Mesendoderm (in vitro differentiated cells): Measurements from ENCODE around the gene EEF1AKMT3.

Experiments
- DNase-seq: peaks from one replicate; pipeline ENCODE4 v3.0.0; 2013
- H2AK5ac ChIP-seq: 2 replicates; pipeline ENCODE4 v1.6.1; 2013; ENCODE audit warnings: low read length, inconsistent platforms
- H2BK120ac ChIP-seq: 2 replicates; pipeline ENCODE4 v1.6.1; 2013; ENCODE audit warnings: low read depth, mild to moderate bottlenecking, low read length, moderate library complexity, mixed read lengths
- H2BK15ac ChIP-seq: replicated peaks from 2 replicates; pipeline ENCODE4 v1.6.1; 2013; ENCODE audit warnings: low read depth, mild to moderate bottlenecking, moderate library complexity
- H2BK5ac ChIP-seq: 2 replicates; pipeline ENCODE4 v1.6.1; 2013; ENCODE audit warnings: low read length, inconsistent platforms
- H3K18ac ChIP-seq: 2 replicates; pipeline ENCODE4 v1.6.1; 2013; ENCODE audit warnings: mild to moderate bottlenecking, low read length, mixed read lengths
- H3K23ac ChIP-seq: one replicate; pipeline ENCODE4 v1.6.1; 2013; ENCODE audit warnings: low read length
- H3K27ac ChIP-seq: 2 replicates; pipeline ENCODE4 v1.5.1; 2013; ENCODE audit warnings: low read depth, mild to moderate bottlenecking, inconsistent platforms, low read length, moderate library complexity
- H3K27me3 ChIP-seq: 2 replicates; pipeline ENCODE4 v1.6.1; 2013; ENCODE audit warnings: low read length, control low read depth, mild to moderate bottlenecking, inconsistent platforms; ENCODE audit not compliant: insufficient read depth, poor library complexity
- H3K36me3 ChIP-seq: 2 replicates; pipeline ENCODE4 v1.6.1; 2013; ENCODE audit warnings: low read length, inconsistent platforms; ENCODE audit not compliant: control insufficient read depth, insufficient read depth
- H3K4ac ChIP-seq: one replicate; pipeline ENCODE4 v1.6.1; 2013; ENCODE audit warnings: low read depth, mild to moderate bottlenecking, low read length, moderate library complexity
- H3K4me1 ChIP-seq: 2 replicates; pipeline ENCODE4 v1.6.1; 2013; ENCODE audit warnings: low read depth, low read length, inconsistent platforms; ENCODE audit not compliant: control insufficient read depth
- H3K4me2 ChIP-seq: 2 replicates; pipeline ENCODE4 v1.6.1; 2013; ENCODE audit warnings: low read length
- H3K4me3 ChIP-seq: 2 replicates; pipeline ENCODE4 v1.5.1; 2013; ENCODE audit warnings: mild to moderate bottlenecking, low read length
- H3K56ac ChIP-seq: one replicate; pipeline ENCODE4 v1.6.1; 2013; ENCODE audit warnings: low read length
- H3K79me1 ChIP-seq: 2 replicates; pipeline ENCODE4 v1.6.1; 2013; ENCODE audit warnings: low read length, inconsistent platforms
- H3K79me2 ChIP-seq: 2 replicates; pipeline ENCODE4 v1.6.1; 2013; ENCODE audit warnings: mild to moderate bottlenecking, low read length; ENCODE audit not compliant: control insufficient read depth, insufficient read depth
- H3K9ac ChIP-seq: 2 replicates; pipeline ENCODE4 v1.6.1; 2013; ENCODE audit warnings: low read length, inconsistent platforms
- H4K5ac ChIP-seq: one replicate; pipeline ENCODE4 v1.6.1; 2013; ENCODE audit warnings: low read length
- H4K8ac ChIP-seq: one replicate; pipeline ENCODE4 v1.6.1; 2013; ENCODE audit warnings: low read depth, mild to moderate bottlenecking, control low read depth, low read length, moderate library complexity
- WGBS: extraction: QIAGEN DNeasy Blood & Tissue Kit; methylation state at CpG from one replicate; pipeline ENCODE4 v1.1.7; 2013; ENCODE audit warnings: low lambda C conversion rate, missing lambda C conversion rate; ENCODE audit not compliant: insufficient coverage; ENCODE audit errors: extremely low coverage; 5-methylcytosine and 5-hydroxymethylcytosine counted together

The EEF1AKMT3 gene

GRCh38 chr12:57734591-57734990 lies 37.8 kb upstream of the EEF1AKMT3 start:
- Histone ChIP-seq H3K36me3 (no peaks in the 10 kb centered on the region), H3K27me3 (peaks cover 60% of the 10 kb centered on the region), H3K23ac (no peak overlapping the region), H4K8ac (no peak overlapping the region), H3K4ac (no peak overlapping the region), H4K5ac (no peak overlapping the region), H3K4me1 (peaks cover 2% of the 10 kb centered on the region), H3K56ac (no peak overlapping the region), H3K9ac (no peak overlapping the region), H3K4me3 (no peak overlapping the region), H3K79me1 (no peaks in the 10 kb centered on the region), H2BK5ac (no peak overlapping the region), H2BK120ac (no peak overlapping the region), H3K18ac (no peak overlapping the region), H3K27ac (no peak overlapping the region), H3K79me2 (no peaks in the 10 kb centered on the region), H3K4me2 (no peak overlapping the region), H2AK5ac (no peak overlapping the region), H2BK15ac (no peak overlapping the region)
- DNase-seq: no peak
- no CpG with 5 or more reads among the region's 4 CpGs for WGBS

GRCh38 chr12:57735198-57735855 lies 37.1 kb upstream of the EEF1AKMT3 start:
- Histone ChIP-seq H4K5ac (no peak overlapping the region), H3K4ac (no peak overlapping the region), H3K4me3 (no peak overlapping the region), H4K8ac (no peak overlapping the region), H3K79me1 (no peaks in the 10 kb centered on the region), H3K9ac (no peak overlapping the region), H3K23ac (no peak overlapping the region), H3K18ac (no peak overlapping the region), H3K79me2 (no peaks in the 10 kb centered on the region), H3K4me2 (no peak overlapping the region), H3K27ac (no peak overlapping the region), H3K4me1 (peaks cover 2% of the 10 kb centered on the region), H3K56ac (no peak overlapping the region), H2AK5ac (no peak overlapping the region), H2BK5ac (no peak overlapping the region), H2BK15ac (no peak overlapping the region), H3K36me3 (no peaks in the 10 kb centered on the region), H2BK120ac (no peak overlapping the region), H3K27me3 (peaks cover 63% of the 10 kb centered on the region)
- WGBS: no CpG with 5 or more reads among the region's 8 CpGs
- DNase-seq: peak; percentile 56

- Histone ChIP-seq H3K79me1 (no peaks in the 10 kb centered on the region), H3K18ac (no peak overlapping the region), H3K27ac (no peak overlapping the region), H2BK120ac (no peak overlapping the region), H2AK5ac (no peak overlapping the region), H3K4ac (no peak overlapping the region), H3K4me1 (peaks cover 2% of the 10 kb centered on the region), H3K23ac (no peak overlapping the region), H3K27me3 (peaks cover 65% of the 10 kb centered on the region), H3K79me2 (no peaks in the 10 kb centered on the region), H2BK5ac (no peak overlapping the region), H3K9ac (no peak overlapping the region), H2BK15ac (no peak overlapping the region), H4K5ac (no peak overlapping the region), H4K8ac (no peak overlapping the region), H3K56ac (peak overlapping the region; percentile 34), H3K4me3 (no peak overlapping the region), H3K4me2 (peak overlapping the region; percentile 18), H3K36me3 (no peaks in the 10 kb centered on the region)
- WGBS: no CpG with 5 or more reads among the region's 49 CpGs
- peak; percentile 83 for DNase-seq
Measured at GRCh38 chr12:57735952-57736740, 36.3 kb upstream of the EEF1AKMT3 start.

- no CpG with 5 or more reads among the region's 31 CpGs for WGBS
- no peak overlapping the region for H4K5ac ChIP-seq
- H3K36me3 ChIP-seq: no peaks in the 10 kb centered on the region
- no peaks in the 10 kb centered on the region for H3K79me2 ChIP-seq
- H3K4me3 ChIP-seq: no peak overlapping the region
- H3K4me2 ChIP-seq: peak overlapping the region; percentile 18
- H3K4me1 ChIP-seq: peaks cover 2% of the 10 kb centered on the region
- H3K18ac ChIP-seq: no peak overlapping the region
- H3K27ac ChIP-seq: no peak overlapping the region
- H2BK120ac ChIP-seq: no peak overlapping the region
- peak overlapping the region; percentile 34 for H3K56ac ChIP-seq
- no peak overlapping the region for H3K9ac ChIP-seq
- H3K4ac ChIP-seq: no peak overlapping the region
- no peak overlapping the region for H4K8ac ChIP-seq
- no peak for DNase-seq
- no peak overlapping the region for H2BK5ac ChIP-seq
- H3K79me1 ChIP-seq: no peaks in the 10 kb centered on the region
- peak overlapping the region; percentile 66 for H3K23ac ChIP-seq
- peaks cover 65% of the 10 kb centered on the region for H3K27me3 ChIP-seq
- no peak overlapping the region for H2AK5ac ChIP-seq
- H2BK15ac ChIP-seq: no peak overlapping the region
Measured at GRCh38 chr12:57736741-57737466, 35.5 kb upstream of the EEF1AKMT3 start.

- WGBS: no CpG with 5 or more reads among the region's 110 CpGs
- H3K4me3 ChIP-seq: no peak overlapping the region
- no peak overlapping the region for H3K56ac ChIP-seq
- no peak overlapping the region for H3K18ac ChIP-seq
- H4K8ac ChIP-seq: no peak overlapping the region
- no peak overlapping the region for H3K4ac ChIP-seq
- DNase-seq: no peak
- peak overlapping the region; percentile 13 for H3K4me2 ChIP-seq
- no peak overlapping the region for H2BK120ac ChIP-seq
- no peaks in the 10 kb centered on the region for H3K36me3 ChIP-seq
- no peak overlapping the region for H3K9ac ChIP-seq
- peaks cover 2% of the 10 kb centered on the region for H3K4me1 ChIP-seq
- H4K5ac ChIP-seq: no peak overlapping the region
- no peaks in the 10 kb centered on the region for H3K79me1 ChIP-seq
- H2BK15ac ChIP-seq: no peak overlapping the region
- H3K79me2 ChIP-seq: no peaks in the 10 kb centered on the region
- H3K27ac ChIP-seq: no peak overlapping the region
- peak overlapping the region; percentile 66 for H3K23ac ChIP-seq
- H3K27me3 ChIP-seq: peaks cover 62% of the 10 kb centered on the region
- H2AK5ac ChIP-seq: no peak overlapping the region
- no peak overlapping the region for H2BK5ac ChIP-seq
Measured at GRCh38 chr12:57737467-57738460, 34.6 kb upstream of the EEF1AKMT3 start.
